Prostate gland (tissue), 2 donors: ENCODE measurements around the gene SIRT4.

Source experiments
- POLR2A ChIP-seq: fragments of 450-650 bp; IDR thresholded peaks from one replicate; pipeline ENCODE4 v1.6.1; 2016; ENCODE audit warnings: antibody characterized with exemption, mild to moderate bottlenecking
- POLR2AphosphoS5 ChIP-seq: sonication (generic); formaldehyde crosslinking; IDR thresholded peaks from one replicate; pipeline ENCODE4 v1.6.1; 2017; ENCODE audit warnings: antibody characterized with exemption
- TF ChIP-seq, protein P1 (sequence below), 4 experiments: fragments of 200-600 bp in 2 of 4; fragments of 450-650 bp in 2 of 4; sonication (generic) in 2 of 4; IDR thresholded peaks; 1 replicate in 3 of 4; 2 replicates in 1 of 4; pipeline ENCODE4 v1.5.1; 2016 to 2019; ENCODE audit warnings: antibody characterized with exemption in 4 of 4, mild to moderate bottlenecking in 2 of 4, moderate library complexity in 2 of 4

DNA sequence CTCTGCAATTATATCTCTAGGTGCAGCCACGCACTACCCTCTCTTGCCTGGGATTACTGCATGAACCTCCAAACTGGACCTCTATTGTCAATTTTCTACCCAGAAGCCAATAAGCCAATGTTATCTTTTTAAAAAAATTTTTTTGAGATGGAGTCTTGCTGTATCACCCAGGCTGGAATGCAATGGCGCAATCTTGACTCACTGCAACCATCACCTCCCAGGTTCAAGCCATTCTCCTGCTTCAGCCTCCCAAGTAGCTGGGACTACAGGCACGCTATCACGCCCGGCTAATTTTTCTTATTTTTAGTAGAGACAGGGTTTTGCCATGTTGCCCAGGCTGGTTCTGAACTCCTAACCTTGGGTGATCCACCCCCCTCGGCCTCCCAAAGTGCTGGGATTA lies 25.4 kb upstream of the SIRT4 start:
- TF ChIP-seq POLR2AphosphoS5, result no peak
- TF ChIP-seq, protein P1, sequence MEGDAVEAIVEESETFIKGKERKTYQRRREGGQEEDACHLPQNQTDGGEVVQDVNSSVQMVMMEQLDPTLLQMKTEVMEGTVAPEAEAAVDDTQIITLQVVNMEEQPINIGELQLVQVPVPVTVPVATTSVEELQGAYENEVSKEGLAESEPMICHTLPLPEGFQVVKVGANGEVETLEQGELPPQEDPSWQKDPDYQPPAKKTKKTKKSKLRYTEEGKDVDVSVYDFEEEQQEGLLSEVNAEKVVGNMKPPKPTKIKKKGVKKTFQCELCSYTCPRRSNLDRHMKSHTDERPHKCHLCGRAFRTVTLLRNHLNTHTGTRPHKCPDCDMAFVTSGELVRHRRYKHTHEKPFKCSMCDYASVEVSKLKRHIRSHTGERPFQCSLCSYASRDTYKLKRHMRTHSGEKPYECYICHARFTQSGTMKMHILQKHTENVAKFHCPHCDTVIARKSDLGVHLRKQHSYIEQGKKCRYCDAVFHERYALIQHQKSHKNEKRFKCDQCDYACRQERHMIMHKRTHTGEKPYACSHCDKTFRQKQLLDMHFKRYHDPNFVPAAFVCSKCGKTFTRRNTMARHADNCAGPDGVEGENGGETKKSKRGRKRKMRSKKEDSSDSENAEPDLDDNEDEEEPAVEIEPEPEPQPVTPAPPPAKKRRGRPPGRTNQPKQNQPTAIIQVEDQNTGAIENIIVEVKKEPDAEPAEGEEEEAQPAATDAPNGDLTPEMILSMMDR (IDR thresholded peaks at IDR 0.05), result no peak
- TF ChIP-seq POLR2A, result no peak
